Panc1 (cell line): ENCODE results near the gene CNTN1. TPM values are rescaled to one million over a fixed set of nuclear protein-coding genes. Genes with fewer than 3 reads are reported as not detected.

Experiments
- ATAC-seq: fragments of 200-7000 bp; cut with Tn5 transposase; 2 replicates; pipeline ENCODE4 v1.9.1; 2020; ENCODE audit warnings: mild to moderate bottlenecking, moderate library complexity
- BruUV-seq: library from RNA; stranded (reverse); fragments of 400-500 nt; replicated peaks from 2 replicates; lab custom pipeline; 2021; lab: Mats Ljungman, UMichigan
- CTCF ChIA-PET: fragments of 300-600 bp; sonication (Branson Sonifier 250); formaldehyde crosslinking; loops from one replicate; lab custom pipeline; 2022; ENCODE audit warnings: antibody characterized with exemption; lab: Charles Lee
- POLR2A ChIA-PET: fragments of 300-600 bp; sonication (Branson Sonifier 250); formaldehyde crosslinking; loops from one replicate; lab custom pipeline; 2022; ENCODE audit warnings: antibody characterized with exemption; lab: Charles Lee
- DNase-seq: peaks from one replicate; pipeline ENCODE4 v3.0.0-alpha.2; 2010; ENCODE audit warnings: low read depth, low spot score
- H3K27ac ChIP-seq: 2 replicates; pipeline ENCODE4 v1.5.1; 2011; ENCODE audit warnings: mild to moderate bottlenecking, low read length, inconsistent platforms
- H3K27me3 ChIP-seq: fragments of 200-500 bp; sonication (Bioruptor generic); 2 replicates; pipeline ENCODE4 v1.6.0; 2014; ENCODE audit warnings: low read length, inconsistent platforms; ENCODE audit not compliant: control insufficient read depth, insufficient read depth
- H3K36me3 ChIP-seq: fragments of 200-500 bp; sonication (Bioruptor generic); 2 replicates; pipeline ENCODE4 v1.5.1; 2014; ENCODE audit warnings: inconsistent platforms, mild to moderate bottlenecking, low read length, moderate library complexity; ENCODE audit not compliant: control insufficient read depth, insufficient read depth
- H3K4me1 ChIP-seq: 2 replicates; pipeline ENCODE4 v1.5.1; 2011; ENCODE audit warnings: inconsistent platforms, mild to moderate bottlenecking, low read length, moderate library complexity; ENCODE audit not compliant: control insufficient read depth, insufficient read depth
- H3K4me3 ChIP-seq, 2 experiments: 2 replicates each; pipeline ENCODE4 v1.5.1; 2011 to 2012; ENCODE audit warnings: low read depth in 2 of 2, low read length in 2 of 2, mild to moderate bottlenecking in 2 of 2, inconsistent platforms in 1 of 2, moderate library complexity in 1 of 2
- H3K9me3 ChIP-seq: fragments of 200-500 bp; sonication (Bioruptor generic); 2 replicates; pipeline ENCODE4 v1.5.1; 2014; ENCODE audit warnings: low read depth, mild to moderate bottlenecking, inconsistent platforms, low read length, moderate library complexity; ENCODE audit not compliant: control insufficient read depth, insufficient read depth
- POLR2AphosphoS5 ChIP-seq: IDR thresholded peaks from 2 replicates; pipeline ENCODE4 v1.6.1; 2012; ENCODE audit warnings: mild to moderate bottlenecking, low read depth, low read length, moderate library complexity
- REST ChIP-seq, 2 experiments: IDR thresholded peaks; 2 replicates each; pipeline ENCODE4 v1.6.1; 2011 to 2012; ENCODE audit warnings: low read depth in 2 of 2, control low read depth in 1 of 2, low read length in 1 of 2, mild to moderate bottlenecking in 1 of 2, moderate library complexity in 1 of 2; ENCODE audit not compliant: insufficient read depth in 1 of 2
- in situ Hi-C: cut with HindIII; loops from 2 replicates; pipeline ENCODE4 v1.10.0; 2016; ENCODE audit warnings: low sequenced_read_pairs, low pct_unique_long_range_greater_than_20kb
- intact Hi-C: fragments of 100-400 bp; cut with micrococcal nuclease; formaldehyde crosslinking; loops from one replicate; pipeline ENCODE4 v1.10.0; 2022; ENCODE audit not compliant: unreplicated experiment
- total RNA-seq: library from RNA; stranded (reverse); gene quantifications from one replicate; pipeline ENCODE4 v1.2.1, GENCODE V29; 2021; ENCODE audit not compliant: unreplicated experiment
- TF ChIP-seq, protein P1 (sequence below): fragments of 450-650 bp; IDR thresholded peaks from 2 replicates; pipeline ENCODE4 v1.5.1; 2017; ENCODE audit warnings: mild to moderate bottlenecking

The CNTN1 gene
- total RNA-seq, 1 experiment from 2014 or later: not detected

DNA sequence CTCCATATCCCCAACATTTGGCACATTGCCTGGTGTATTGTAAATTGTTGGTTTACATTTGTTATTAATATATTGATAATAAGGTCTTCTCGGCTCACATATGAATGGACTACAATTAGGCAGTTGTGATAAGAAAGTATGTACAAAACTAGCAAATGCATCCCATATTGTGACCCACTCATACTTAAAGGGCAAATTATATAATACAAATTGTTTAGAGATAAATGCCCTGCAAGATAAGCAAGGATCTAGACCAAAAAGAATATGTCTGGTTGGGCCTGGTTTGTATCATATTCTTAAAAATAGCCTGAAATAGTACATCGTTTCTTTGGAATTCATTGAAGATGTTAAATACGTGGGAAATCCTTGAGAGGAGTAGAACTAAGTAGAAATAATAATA, 151.3 kb downstream of the CNTN1 start:
- ChIA-PET CTCF (no interaction called here), POLR2A (interaction anchor here (0.6 kb wide), 1 partner anchor 73 kb away, joined by 3 read pairs; no protein-coding TSS in a partner anchor)
- ATAC-seq (no peak), DNase-seq (no peak)
- TF ChIP-seq POLR2AphosphoS5 (no peak), REST (IDR thresholded peaks at IDR 0.05; ENCODE audit: insufficient read depth in 1 of 2, low read depth in 2 of 2, low read length in 1 of 2) (no peak)
- H3K4me3 ChIP-seq: no peak overlapping the region
- H3K27ac ChIP-seq: no peak overlapping the region
- no peaks in the 10 kb centered on the region for H3K4me1 ChIP-seq
- no peaks in the 10 kb centered on the region for H3K36me3 ChIP-seq
- in situ Hi-C loops (no loop called here), intact Hi-C loops (no loop called here)
- peaks cover 3% of the 10 kb centered on the region; the same call in 1 of the 2 replicates for H3K9me3 ChIP-seq
- H3K27me3 ChIP-seq: no peaks in the 10 kb centered on the region
- no TSS peak for BruUV-seq

GRCh38 chr12:40853221-40853620, 161.0 kb downstream of the CNTN1 start:
- ATAC-seq: no peak

More at GRCh38 chr12:40853221-40853620, 161.0 kb downstream of the CNTN1 start:
- no peak for TF ChIP-seq REST (IDR thresholded peaks at IDR 0.05; ENCODE audit: insufficient read depth in 1 of 2, low read depth in 2 of 2, low read length in 1 of 2)
- TF ChIP-seq, protein P1, sequence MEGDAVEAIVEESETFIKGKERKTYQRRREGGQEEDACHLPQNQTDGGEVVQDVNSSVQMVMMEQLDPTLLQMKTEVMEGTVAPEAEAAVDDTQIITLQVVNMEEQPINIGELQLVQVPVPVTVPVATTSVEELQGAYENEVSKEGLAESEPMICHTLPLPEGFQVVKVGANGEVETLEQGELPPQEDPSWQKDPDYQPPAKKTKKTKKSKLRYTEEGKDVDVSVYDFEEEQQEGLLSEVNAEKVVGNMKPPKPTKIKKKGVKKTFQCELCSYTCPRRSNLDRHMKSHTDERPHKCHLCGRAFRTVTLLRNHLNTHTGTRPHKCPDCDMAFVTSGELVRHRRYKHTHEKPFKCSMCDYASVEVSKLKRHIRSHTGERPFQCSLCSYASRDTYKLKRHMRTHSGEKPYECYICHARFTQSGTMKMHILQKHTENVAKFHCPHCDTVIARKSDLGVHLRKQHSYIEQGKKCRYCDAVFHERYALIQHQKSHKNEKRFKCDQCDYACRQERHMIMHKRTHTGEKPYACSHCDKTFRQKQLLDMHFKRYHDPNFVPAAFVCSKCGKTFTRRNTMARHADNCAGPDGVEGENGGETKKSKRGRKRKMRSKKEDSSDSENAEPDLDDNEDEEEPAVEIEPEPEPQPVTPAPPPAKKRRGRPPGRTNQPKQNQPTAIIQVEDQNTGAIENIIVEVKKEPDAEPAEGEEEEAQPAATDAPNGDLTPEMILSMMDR: no peak
- no peak for TF ChIP-seq POLR2AphosphoS5
- H3K4me1 ChIP-seq: no peaks in the 10 kb centered on the region
- CTCF ChIA-PET: no interaction called here
- H3K27me3 ChIP-seq: no peaks in the 10 kb centered on the region
- H3K4me3 ChIP-seq: no peak overlapping the region
- intact Hi-C loops: no loop called here
- no peak overlapping the region for H3K27ac ChIP-seq
- H3K9me3 ChIP-seq: no peaks in the 10 kb centered on the region
- POLR2A ChIA-PET: no interaction called here
- BruUV-seq: no TSS peak
- no peak for DNase-seq
- in situ Hi-C loops: no loop called here
- H3K36me3 ChIP-seq: no peaks in the 10 kb centered on the region
